Suprapubic skin (tissue), 4 donors: ENCODE measurements around the gene EP300.

Experiments
- CTCF ChIP-seq, 2 donors: fragments of 200-600 bp in 1 of 2; fragments of 450-650 bp in 1 of 2; sonication (generic) in 1 of 2; IDR thresholded peaks; one replicate each; pipeline ENCODE4 v1.5.1; 2016 to 2019; ENCODE audit warnings: antibody characterized with exemption in 2 of 2, mild to moderate bottlenecking in 1 of 2, moderate library complexity in 1 of 2
- POLR2A ChIP-seq, 2 donors: fragments of 450-650 bp; IDR thresholded peaks; one replicate each; pipeline ENCODE4 v1.6.1; 2017; ENCODE audit warnings: antibody characterized with exemption in 2 of 2, mild to moderate bottlenecking in 2 of 2, moderate library complexity in 2 of 2
- POLR2AphosphoS5 ChIP-seq, 3 donors: sonication (generic); formaldehyde crosslinking; IDR thresholded peaks; one replicate each; pipeline ENCODE4 v1.6.1; 2017; ENCODE audit warnings: antibody characterized with exemption in 3 of 3

- TF ChIP-seq POLR2AphosphoS5 (IDR thresholded peaks at IDR 0.05) (no peak), POLR2A (IDR thresholded peaks at IDR 0.05) (no peak), CTCF (IDR thresholded peaks at IDR 0.05) (no peak)
These were observed 1.7 kb downstream of the EP300 start for GRCh38 chr22:41094041-41094593.
